ENCODE data around the gene PHC2.

The PHC2 gene

GRCh38 chr1:33454646-33455282 lies 23.9 kb upstream of the PHC2 start:
- peak in 1 of 2 donors; percentile 37 for DNase-seq

- DNase-seq: no peak
Observed at GRCh38 chr1:33446590-33446989, 15.7 kb upstream of the PHC2 start.

- no peak for DNase-seq
Observed at GRCh38 chr1:33445108-33445507, 14.2 kb upstream of the PHC2 start.

GRCh38 chr1:33443705-33444180 lies 12.8 kb upstream of the PHC2 start:
- no peak for DNase-seq

GRCh38 chr1:33443080-33443704 lies 12.3 kb upstream of the PHC2 start:
- DNase-seq: no peak

GRCh38 chr1:33442141-33442540 lies 11.2 kb upstream of the PHC2 start:
- no peak for DNase-seq

GRCh38 chr1:33441088-33441745 lies 10.3 kb upstream of the PHC2 start:
- DNase-seq: no peak

GRCh38 chr1:33439662-33440061 lies 8.8 kb upstream of the PHC2 start:
- DNase-seq: no peak

GRCh38 chr1:33438364-33439160 lies 7.7 kb upstream of the PHC2 start:
- peak in 1 of 2 donors; percentile 13 for DNase-seq

- no peak for DNase-seq
Observed at GRCh38 chr1:33436557-33437285, 5.8 kb upstream of the PHC2 start.

GRCh38 chr1:33435096-33435820 lies 4.4 kb upstream of the PHC2 start:
- DNase-seq: peak in 1 of 2 donors; percentile 15

GRCh38 chr1:33434363-33434750 lies 3.5 kb upstream of the PHC2 start:
- DNase-seq: no peak

GRCh38 chr1:33433509-33434362 lies 2.8 kb upstream of the PHC2 start:
- DNase-seq: peak; percentile 97

- peak in 1 of 2 donors; percentile 44 for DNase-seq
Observed at GRCh38 chr1:33429856-33430691, 821 bp downstream of the PHC2 start.

- no peak for DNase-seq
Observed at GRCh38 chr1:33429332-33429731, 1.6 kb downstream of the PHC2 start.

GRCh38 chr1:33428661-33429060 lies 2.2 kb downstream of the PHC2 start:
- no peak for DNase-seq

- no peak for DNase-seq
Observed at GRCh38 chr1:33426916-33427315, 4.0 kb downstream of the PHC2 start.

GRCh38 chr1:33425900-33426299 lies 5.0 kb downstream of the PHC2 start:
- DNase-seq: no peak

- no peak for DNase-seq
Observed at GRCh38 chr1:33424610-33425009, 6.3 kb downstream of the PHC2 start.

GRCh38 chr1:33424205-33424604 lies 6.7 kb downstream of the PHC2 start:
- no peak for DNase-seq

Data from inflammatory macrophage (primary cell).